ENCODE results near the gene SNX13. TPM values are rescaled to one million over a fixed set of nuclear protein-coding genes. Genes with fewer than 3 reads are reported as not detected.

Gene SNX13
- total and polyA plus RNA-seq, 2 experiments from 2014 or later = 7.5 to 42.7 TPM

GRCh38 chr7:17806631-17807030, 133.7 kb downstream of the SNX13 start:
- Mint-ChIP-seq H3K27ac (peak overlapping the region; percentile 92), H3K36me3 (ENCODE audit: low read depth) (peaks cover 29% of the 10 kb centered on the region), H3K4me3 (peak overlapping the region; percentile 21; the same call in 1 of the 3 replicates), H3K4me1 (peaks cover 21% of the 10 kb centered on the region), H3K27me3 (ENCODE audit: insufficient read depth, low read depth, poor library complexity) (peaks cover 3% of the 10 kb centered on the region), H3K9me3 (peaks cover 12% of the 10 kb centered on the region; the same call in 2 of the 3 replicates)
- Histone ChIP-seq H3K36me3 (ENCODE audit: insufficient read depth) (no peaks in the 10 kb centered on the region), H3K9me2 (ENCODE audit: insufficient read depth) (peaks cover 4% of the 10 kb centered on the region; the same call in 1 of the 2 replicates), H3K27me3 (ENCODE audit: insufficient read depth) (no peaks in the 10 kb centered on the region), H3K4me3 (no peak overlapping the region), H4K20me1 (replicated peaks; ENCODE audit: insufficient read depth) (no peaks in the 10 kb centered on the region), H3F3A (replicated peaks; ENCODE audit: low read depth) (no peaks in the 10 kb centered on the region), H3K79me2 (replicated peaks; ENCODE audit: insufficient read depth) (peaks cover 7% of the 10 kb centered on the region; the same call in 1 of the 2 replicates), H2AFZ (no peak overlapping the region), H3K27ac (ENCODE audit: low read depth) (no peak overlapping the region), H3K4me2 (no peak overlapping the region; the same call in 1 of the 2 replicates), H3K4me1 (ENCODE audit: insufficient read depth) (no peaks in the 10 kb centered on the region)
- TF ChIP-seq EZH2phosphoT487 (IDR thresholded peaks at IDR 0.05; ENCODE audit: unreplicated experiment) (no peak), CREB1 (CRISPR knock-in tag; IDR thresholded peaks at IDR 0.05; ENCODE audit: low read depth) (no peak), ZNF114 (CRISPR knock-in tag; IDR thresholded peaks at IDR 0.05) (no peak), JUNB (IDR thresholded peaks at IDR 0.05; ENCODE audit: unreplicated experiment) (no peak), ZNF331 (CRISPR knock-in tag; IDR thresholded peaks at IDR 0.05; ENCODE audit: low read depth) (no peak), ETS1 (IDR thresholded peaks at IDR 0.05) (no peak), NANOG (IDR thresholded peaks at IDR 0.05; ENCODE audit: borderline replicate concordance) (no peak), EZH2 (IDR thresholded peaks at IDR 0.05; ENCODE audit: low read depth, unreplicated experiment) (no peak), CTCF (conservative IDR thresholded peaks at IDR 0.05; ENCODE audit: low read depth in 2 of 2) (no peak), REST (IDR thresholded peaks at IDR 0.05; ENCODE audit: unreplicated experiment) (no peak), POLR2AphosphoS5 (IDR thresholded peaks at IDR 0.05; ENCODE audit: low read depth) (no peak), STAT1 (IDR thresholded peaks at IDR 0.05; ENCODE audit: unreplicated experiment) (no peak), ZNF462 (CRISPR knock-in tag; IDR thresholded peaks at IDR 0.05) (no peak)
- DNase-seq (ENCODE audit: low spot score) (no peak), ATAC-seq (peak; percentile 25; the same call in 1 of the 3 replicates)

Data from GM23338 (cell line).